ENCODE measurements around the gene YIPF7.

- TF ChIP-seq EGR1 (IDR thresholded peaks at IDR 0.05; ENCODE audit: borderline replicate concordance in 1 of 2, low read depth in 2 of 2, low read length in 2 of 2) (no peak), JUND (IDR thresholded peaks at IDR 0.05; ENCODE audit: low read depth, low read length) (no peak), POLR2A (IDR thresholded peaks at IDR 0.05; ENCODE audit: low read depth, low read length) (no peak), TAF1 (IDR thresholded peaks at IDR 0.05; ENCODE audit: borderline replicate concordance, low read depth, low read length) (no peak), POLR2AphosphoS5 (IDR thresholded peaks at IDR 0.05; ENCODE audit: low read length) (no peak), BHLHE40 (IDR thresholded peaks at IDR 0.05; ENCODE audit: borderline replicate concordance in 1 of 2, low read depth in 2 of 2, low read length in 1 of 2) (no peak), FOXM1 (IDR thresholded peaks at IDR 0.05; ENCODE audit: low read depth, low read length) (no peak), EZH2 (IDR thresholded peaks at IDR 0.05; ENCODE audit: borderline replicate concordance, control insufficient read depth, low read depth, low read length) (no peak)
- TF ChIP-seq, protein P1, sequence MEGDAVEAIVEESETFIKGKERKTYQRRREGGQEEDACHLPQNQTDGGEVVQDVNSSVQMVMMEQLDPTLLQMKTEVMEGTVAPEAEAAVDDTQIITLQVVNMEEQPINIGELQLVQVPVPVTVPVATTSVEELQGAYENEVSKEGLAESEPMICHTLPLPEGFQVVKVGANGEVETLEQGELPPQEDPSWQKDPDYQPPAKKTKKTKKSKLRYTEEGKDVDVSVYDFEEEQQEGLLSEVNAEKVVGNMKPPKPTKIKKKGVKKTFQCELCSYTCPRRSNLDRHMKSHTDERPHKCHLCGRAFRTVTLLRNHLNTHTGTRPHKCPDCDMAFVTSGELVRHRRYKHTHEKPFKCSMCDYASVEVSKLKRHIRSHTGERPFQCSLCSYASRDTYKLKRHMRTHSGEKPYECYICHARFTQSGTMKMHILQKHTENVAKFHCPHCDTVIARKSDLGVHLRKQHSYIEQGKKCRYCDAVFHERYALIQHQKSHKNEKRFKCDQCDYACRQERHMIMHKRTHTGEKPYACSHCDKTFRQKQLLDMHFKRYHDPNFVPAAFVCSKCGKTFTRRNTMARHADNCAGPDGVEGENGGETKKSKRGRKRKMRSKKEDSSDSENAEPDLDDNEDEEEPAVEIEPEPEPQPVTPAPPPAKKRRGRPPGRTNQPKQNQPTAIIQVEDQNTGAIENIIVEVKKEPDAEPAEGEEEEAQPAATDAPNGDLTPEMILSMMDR (IDR thresholded peaks at IDR 0.05 in 2 of 3, conservative IDR thresholded peaks at IDR 0.05 in 1 of 3; ENCODE audit: control insufficient read depth in 2 of 3, extremely low read depth in 1 of 3, insufficient read depth in 1 of 3, low read depth in 3 of 3, low read length in 3 of 3), result no peak
- TF ChIP-seq, protein P2, sequence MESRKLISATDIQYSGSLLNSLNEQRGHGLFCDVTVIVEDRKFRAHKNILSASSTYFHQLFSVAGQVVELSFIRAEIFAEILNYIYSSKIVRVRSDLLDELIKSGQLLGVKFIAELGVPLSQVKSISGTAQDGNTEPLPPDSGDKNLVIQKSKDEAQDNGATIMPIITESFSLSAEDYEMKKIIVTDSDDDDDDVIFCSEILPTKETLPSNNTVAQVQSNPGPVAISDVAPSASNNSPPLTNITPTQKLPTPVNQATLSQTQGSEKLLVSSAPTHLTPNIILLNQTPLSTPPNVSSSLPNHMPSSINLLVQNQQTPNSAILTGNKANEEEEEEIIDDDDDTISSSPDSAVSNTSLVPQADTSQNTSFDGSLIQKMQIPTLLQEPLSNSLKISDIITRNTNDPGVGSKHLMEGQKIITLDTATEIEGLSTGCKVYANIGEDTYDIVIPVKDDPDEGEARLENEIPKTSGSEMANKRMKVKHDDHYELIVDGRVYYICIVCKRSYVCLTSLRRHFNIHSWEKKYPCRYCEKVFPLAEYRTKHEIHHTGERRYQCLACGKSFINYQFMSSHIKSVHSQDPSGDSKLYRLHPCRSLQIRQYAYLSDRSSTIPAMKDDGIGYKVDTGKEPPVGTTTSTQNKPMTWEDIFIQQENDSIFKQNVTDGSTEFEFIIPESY (IDR thresholded peaks at IDR 0.05), result no peak
Measured at GRCh38 chr4:44701037-44701436, 49.6 kb upstream of the YIPF7 start.
